ENCODE data around the gene OSBPL10. TPM values are rescaled to one million over a fixed set of nuclear protein-coding genes. Genes with fewer than 3 reads are reported as not detected.

OSBPL10 gene
- total RNA-seq, 1 donor from 2014 or later = 36.4 TPM

DNA sequence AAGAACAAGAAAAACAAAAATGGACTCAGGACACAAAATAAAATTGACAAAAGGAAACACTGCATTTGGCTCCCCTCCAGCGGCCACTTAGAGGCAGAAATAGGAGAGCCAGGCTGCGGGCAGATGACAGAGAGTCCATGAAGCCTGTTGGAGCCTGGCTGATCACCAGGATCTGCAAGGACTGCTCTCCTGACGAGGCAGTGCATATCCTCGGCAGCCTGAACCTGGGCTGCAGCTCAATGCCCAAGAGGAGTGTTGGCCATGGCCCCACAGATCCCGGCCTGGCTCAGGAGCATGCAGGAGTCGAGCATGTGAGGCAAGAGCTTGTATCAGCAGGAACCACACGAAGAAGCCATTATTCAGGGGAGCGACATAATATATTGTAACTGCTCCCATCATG is 248.5 kb downstream of the OSBPL10 start:
- peak; percentile 15 for DNase-seq

DNA sequence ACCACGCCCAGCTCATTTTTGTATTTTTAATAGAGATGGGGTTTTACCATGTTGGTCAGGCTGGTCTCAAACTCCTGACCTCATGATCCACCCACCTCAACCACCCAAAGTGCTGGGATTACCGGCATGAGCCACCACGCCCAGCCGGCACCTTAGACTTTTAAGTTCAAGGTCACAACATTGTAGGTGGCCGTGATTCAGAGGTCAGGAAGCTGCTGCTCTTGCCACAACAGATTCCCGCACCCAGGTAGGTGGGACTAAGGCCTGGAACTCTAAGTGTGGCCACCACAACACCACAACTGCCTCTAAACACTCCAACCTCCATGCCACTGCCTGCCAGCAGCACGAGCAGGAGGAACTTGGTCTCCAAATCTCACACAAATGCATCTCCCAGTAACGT is 251.5 kb downstream of the OSBPL10 start:
- DNase-seq = no peak

DNA sequence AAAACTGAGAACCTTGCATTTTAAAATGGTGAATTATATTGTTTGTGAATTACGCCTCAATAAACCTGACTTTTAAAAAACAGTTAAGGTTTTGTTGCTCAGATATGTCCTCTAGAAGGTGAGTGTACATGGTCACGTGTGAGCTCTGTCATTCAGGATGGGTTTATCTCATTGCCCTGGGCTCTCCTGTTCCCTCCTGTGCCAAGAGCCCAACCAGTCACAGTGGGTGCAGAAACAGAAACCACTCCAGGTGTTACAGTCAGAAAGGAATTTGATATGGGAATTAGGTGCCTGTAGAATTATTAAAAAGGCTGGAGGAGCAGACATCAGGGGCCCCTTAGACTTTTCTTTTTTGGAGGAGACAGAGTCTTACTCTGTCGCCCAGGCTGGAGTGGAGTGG is 252.0 kb downstream of the OSBPL10 start:
- no peak for DNase-seq

DNA sequence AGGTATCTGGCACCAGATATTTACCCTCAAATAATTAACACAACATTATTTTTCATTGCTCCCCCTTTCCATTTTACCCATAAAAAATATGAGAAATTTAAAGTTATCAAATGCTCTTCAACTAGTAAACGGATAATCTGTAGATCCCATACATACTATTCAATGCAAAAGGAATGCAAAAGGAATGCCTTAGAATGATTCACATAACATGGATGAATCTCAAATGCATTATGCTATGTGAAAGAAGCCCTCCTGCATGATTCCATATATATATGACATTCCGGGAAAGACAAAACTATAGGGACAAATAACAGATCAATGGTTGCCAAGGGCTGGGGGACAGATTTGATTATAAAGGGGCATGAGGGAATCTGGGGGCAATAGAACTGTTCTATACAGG is 252.7 kb downstream of the OSBPL10 start:
- DNase-seq = no peak

- no peak for DNase-seq
These were observed 255.1 kb downstream of the OSBPL10 start for GRCh38 chr3:31725976-31726375.

GRCh38 chr3:31725568-31725967 is 255.5 kb downstream of the OSBPL10 start:
- DNase-seq = no peak

DNA sequence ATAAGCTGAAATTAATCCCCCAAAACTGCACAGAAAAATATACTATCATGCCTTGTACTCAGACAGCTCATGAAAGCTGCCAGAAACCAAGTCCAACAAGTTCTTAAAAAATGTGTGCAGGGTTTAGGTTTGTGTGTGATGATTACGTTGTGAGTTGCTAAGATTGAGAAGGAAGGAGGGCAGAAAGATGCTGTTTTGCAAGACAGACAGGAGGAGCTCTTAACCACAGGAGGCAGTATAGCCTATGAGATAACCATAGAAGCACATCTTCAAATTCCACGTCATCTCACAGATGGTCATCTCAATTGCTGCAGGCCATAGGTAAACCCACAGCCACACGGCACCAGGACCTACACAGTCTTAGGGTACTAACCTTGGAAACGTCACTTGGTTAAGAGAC is 256.4 kb downstream of the OSBPL10 start:
- DNase-seq = peak; percentile 13

DNA sequence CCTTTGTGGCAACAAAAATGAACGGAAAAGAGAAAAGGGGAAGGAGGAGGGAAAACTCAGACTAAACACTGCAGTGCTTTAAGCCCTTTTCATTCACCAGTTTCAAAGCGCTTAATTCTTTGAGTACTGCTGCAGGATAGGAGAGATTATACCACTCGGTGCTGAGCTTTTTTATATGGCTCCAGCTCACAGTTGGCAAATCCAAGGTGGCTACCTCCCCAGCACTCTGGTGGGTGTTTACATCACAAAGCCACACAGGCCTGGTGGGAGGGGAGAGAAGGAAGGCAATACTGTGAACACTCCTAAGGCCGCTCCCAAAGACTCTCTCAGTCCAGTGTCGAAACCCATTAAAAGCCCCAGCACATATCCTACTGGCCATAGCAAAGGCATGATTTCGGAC is 256.9 kb downstream of the OSBPL10 start:
- no peak for DNase-seq

DNA sequence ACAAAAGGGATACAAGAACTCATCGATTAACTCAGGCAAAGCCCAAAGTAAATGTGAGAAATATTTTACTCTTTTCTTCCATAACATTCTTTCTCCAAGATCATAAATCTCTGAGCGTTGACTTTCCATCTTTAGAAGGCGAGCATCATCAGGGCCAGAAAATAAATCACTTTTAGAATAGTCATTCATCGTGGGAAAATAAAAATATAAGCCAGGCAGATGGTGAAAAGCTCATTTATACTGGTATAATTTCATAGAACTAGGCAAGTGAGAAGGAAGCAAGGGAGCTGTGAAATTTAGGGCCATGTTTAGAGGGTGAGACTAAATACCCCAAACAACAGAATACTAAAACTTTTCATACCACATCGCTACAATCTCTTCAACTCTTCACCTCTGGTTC is 257.4 kb downstream of the OSBPL10 start:
- DNase-seq = no peak

- no peak for DNase-seq
These were observed 259.4 kb downstream of the OSBPL10 start for GRCh38 chr3:31721676-31722075.

GRCh38 chr3:31714495-31715280 is 266.4 kb downstream of the OSBPL10 start:
- no peak for DNase-seq

DNA sequence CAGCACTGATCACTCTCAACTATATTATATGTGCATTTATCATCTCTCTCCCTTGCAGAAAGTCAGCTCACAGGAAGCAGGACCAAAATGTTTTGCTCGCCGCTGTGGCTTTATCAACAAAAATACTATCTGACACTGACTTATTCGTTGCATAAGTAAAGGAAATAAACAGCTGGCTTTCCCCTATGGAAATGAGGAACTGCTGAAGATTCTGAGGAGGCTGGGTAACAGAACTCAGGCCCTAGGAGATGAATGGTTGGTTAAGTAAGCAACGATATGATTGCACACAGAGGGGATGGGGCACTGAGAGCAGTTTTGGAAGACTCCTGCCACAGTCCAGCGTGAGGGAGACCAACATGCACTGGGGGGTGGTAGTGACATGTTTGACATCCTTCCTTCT is 267.2 kb downstream of the OSBPL10 start:
- DNase-seq = no peak

DNA sequence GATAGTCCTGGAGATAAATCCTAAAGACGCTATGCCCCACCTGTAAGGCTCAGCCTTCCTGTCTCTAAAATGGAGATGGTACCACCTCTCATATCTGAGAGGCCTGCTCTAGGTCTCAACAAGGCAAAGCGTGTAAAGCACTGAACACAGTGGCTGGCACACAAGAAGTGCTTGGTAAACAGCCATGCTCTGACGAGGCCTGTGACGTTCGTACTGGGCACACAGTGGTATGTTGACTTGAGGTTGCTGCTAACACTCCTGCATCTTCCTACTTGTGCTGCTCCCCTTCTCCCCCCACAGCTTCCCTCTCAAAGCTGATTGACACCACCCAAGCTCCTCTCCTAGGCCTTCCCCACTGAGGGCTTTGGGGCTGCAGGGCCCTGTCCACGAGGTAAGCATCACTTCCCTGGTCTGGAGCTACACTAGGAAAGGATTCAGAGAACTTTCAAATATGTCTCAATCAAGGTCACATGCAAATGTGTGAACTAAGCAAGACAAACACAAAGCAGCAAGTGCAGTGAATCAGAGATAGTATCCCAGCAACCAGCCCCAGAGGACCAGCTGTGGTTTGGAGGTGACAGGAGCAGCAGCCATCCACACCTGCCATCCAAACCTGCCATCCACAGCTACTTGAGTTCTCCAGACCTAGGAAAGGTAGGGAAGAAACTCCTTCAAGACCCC is 270.8 kb downstream of the OSBPL10 start:
- DNase-seq = no peak

DNA sequence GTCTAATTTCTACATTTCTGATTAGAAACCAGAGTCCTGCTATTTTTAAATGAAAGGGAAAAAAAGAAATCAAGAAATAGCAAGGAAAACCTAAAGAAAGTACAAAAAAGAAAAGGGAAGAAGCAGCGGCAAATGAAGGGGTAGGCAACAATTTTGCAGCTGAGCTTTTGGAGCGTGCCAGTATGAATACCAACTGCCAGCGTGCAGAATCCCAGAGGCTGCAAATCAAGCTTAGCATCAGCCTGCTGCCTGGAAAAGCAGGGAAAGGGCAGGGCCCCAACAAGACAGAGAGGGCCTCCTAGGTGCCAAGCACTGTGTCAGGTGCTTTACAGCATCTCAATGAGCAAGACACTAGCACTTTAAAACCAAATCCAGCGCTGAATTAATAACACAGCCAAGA is 271.5 kb downstream of the OSBPL10 start:
- DNase-seq = no peak

- no peak for DNase-seq
These were observed 272.1 kb downstream of the OSBPL10 start for GRCh38 chr3:31709005-31709404.

DNA sequence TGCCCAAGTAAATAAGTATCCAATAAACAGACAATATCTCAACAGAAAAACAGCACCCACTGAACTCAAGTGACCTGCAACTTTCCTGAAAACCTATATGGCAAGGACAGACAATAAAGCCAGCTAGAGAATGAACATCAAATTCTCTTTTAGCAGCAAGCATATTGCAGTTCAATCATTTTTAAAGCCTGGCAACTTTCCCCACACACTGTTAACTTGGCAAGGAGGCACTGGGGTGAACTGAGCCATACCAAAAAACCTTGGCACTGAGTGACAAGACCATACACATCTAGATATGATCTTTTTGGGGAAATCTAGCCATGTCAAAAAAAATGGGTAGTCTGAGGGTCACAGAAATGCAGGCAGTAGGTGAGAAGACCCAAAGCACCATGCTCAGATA is 273.8 kb downstream of the OSBPL10 start:
- no peak for DNase-seq

DNA sequence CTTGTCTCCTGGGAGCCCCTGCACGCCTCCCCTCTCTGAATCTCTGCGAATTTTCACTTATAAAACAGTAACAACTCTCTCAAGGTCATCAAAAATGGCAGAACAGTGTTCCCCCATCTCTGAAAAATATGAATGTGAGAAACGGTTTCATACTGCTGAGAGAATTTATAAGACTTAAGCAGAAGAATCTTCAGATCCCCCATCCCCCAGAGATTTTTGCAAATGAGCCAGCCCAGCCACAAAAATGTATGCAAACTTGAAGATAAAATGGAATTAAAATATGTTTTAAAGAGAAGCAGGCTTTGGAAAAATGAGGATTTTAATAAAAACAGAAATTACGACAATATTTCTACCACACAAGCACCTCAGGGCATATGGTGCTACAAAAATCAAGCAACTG is 275.3 kb downstream of the OSBPL10 start:
- no peak for DNase-seq

GRCh38 chr3:31704591-31705179 is 276.4 kb downstream of the OSBPL10 start:
- peak; percentile 70 for DNase-seq

DNA sequence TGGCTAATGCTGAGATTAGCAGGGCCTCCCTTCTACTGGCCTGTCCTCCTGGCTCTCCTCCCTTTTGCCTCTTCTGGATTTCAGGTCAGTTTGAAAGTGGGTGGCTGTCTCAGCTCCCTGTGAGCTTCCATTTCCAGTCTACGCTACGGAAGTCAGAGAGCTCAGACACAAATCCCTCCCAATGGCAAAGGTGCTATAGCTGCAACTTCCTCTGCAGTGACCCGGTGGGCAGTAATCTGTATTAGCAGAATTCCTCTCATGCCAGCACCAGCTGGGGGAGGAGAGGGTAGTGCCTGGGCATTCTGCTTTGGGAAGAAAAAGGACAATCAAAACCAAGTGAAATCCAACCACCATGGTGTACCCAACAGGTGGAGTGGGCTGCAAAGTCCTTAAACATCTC is 276.9 kb downstream of the OSBPL10 start:
- DNase-seq = peak; percentile 21

- no peak for DNase-seq
These were observed 279.8 kb downstream of the OSBPL10 start for GRCh38 chr3:31701286-31701685.

- DNase-seq = peak; percentile 31
These were observed 281.6 kb downstream of the OSBPL10 start for GRCh38 chr3:31699309-31699953.

- DNase-seq = no peak
These were observed 284.1 kb downstream of the OSBPL10 start for GRCh38 chr3:31696815-31697548.

DNA sequence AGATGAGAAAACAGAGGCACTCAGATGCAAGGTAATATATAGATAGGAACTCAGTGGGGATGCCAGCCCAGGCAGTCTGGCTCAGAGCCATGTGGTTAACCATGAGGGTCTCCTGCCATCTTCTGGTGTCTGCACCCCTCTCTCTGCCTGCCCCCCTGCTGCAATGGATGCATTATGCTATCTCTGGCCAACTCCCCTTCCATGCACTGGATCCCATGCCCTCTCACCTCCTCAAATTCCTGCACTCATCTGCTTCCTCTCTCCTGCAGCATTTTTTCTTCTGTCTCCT is 285.1 kb downstream of the OSBPL10 start:
- no peak for DNase-seq

All from dermis blood vessel endothelial cell (primary cell).